Urinary bladder (tissue), 4 donors: ENCODE results near the gene WNT6. TPM values are rescaled to one million over a fixed set of nuclear protein-coding genes. Genes with fewer than 3 reads are reported as not detected.
A peak's percentile ranks its signal among the peaks of the same experiment; 100 is the strongest.

ENCODE experiments used
- DNase-seq: peaks from one replicate; pipeline ENCODE4 v3.0.0-alpha.2; 2015; ENCODE audit errors: extremely low spot score
- H3K27ac ChIP-seq: one replicate; pipeline ENCODE4 v1.5.1; 2013; ENCODE audit warnings: low read depth, mild to moderate bottlenecking, moderate library complexity
- H3K36me3 ChIP-seq: one replicate; pipeline ENCODE4 v1.6.1; 2013; ENCODE audit warnings: mild to moderate bottlenecking, moderate library complexity; ENCODE audit not compliant: insufficient read depth
- H3K4me1 ChIP-seq: one replicate; pipeline ENCODE4 v1.6.1; 2013; ENCODE audit warnings: mild to moderate bottlenecking, moderate library complexity; ENCODE audit not compliant: insufficient read depth
- H3K4me3 ChIP-seq: one replicate; pipeline ENCODE4 v1.5.1; 2013; ENCODE audit warnings: low read depth, low read length
- WGBS: extraction: QIAGEN DNeasy Blood & Tissue Kit; methylation state at CpG from one replicate; pipeline ENCODE4 v1.1.7; 2013; 5-methylcytosine and 5-hydroxymethylcytosine counted together
- polyA plus RNA-seq: library from polyadenylated mRNA; stranded (reverse); fragments of 200-250 nt; gene quantifications from one replicate; pipeline ENCODE4 v1.2.3, GENCODE V29; 2013
- total RNA-seq: library from RNA; depleted of rRNA; stranded (reverse); fragments of >200 nt; gene quantifications from one replicate; pipeline ENCODE4 v1.2.3, GENCODE V29; 2014
- donor health status: healthy with polysubstance abuse.
- donor health status: healthy.

Gene WNT6
- total RNA-seq (0.16 TPM), polyA plus RNA-seq (3.0 TPM)

GRCh38 chr2:218859556-218859987 lies at the start of gene WNT6:
WNT6 (plus strand) TSS chr2:218859805; CDS start chr2:218860038, 233 bp downstream.
- Histone ChIP-seq H3K4me3 (peak within 1 kb of the TSS; percentile 35), H3K27ac (no peak within 1 kb of the TSS), H3K4me1 (no peaks in the 10 kb centered on the region), H3K36me3 (no peaks in the 10 kb centered on the region)
- under 1% methylated on average over 62 of the region's 64 CpGs for WGBS
- no peak for DNase-seq

DNA sequence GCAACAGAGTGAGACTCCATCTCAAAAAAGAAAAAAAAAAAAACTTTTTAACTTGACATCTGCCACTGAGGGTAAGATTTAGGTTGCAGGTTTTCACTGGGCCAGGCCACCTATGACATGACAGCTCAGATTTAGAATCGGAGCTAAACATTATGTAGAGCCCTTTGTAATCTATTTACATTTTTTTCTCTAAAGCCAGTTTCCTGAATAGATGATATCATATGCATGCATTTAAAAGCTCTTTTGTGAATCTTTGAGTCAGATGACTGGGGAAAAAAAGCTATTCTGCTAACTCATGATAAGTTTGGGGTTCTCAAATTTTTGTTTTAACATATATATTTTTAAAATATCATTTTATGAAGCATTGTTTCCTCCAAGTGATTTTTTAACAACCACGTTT lies 49.3 kb upstream of the WNT6 start:
- H3K27ac ChIP-seq = no peak overlapping the region
- WGBS = 53% methylated on average over 2 of the region's 2 CpGs
- DNase-seq = no peak
- H3K4me1 ChIP-seq = no peaks in the 10 kb centered on the region
- no peak overlapping the region for H3K4me3 ChIP-seq
- H3K36me3 ChIP-seq = no peaks in the 10 kb centered on the region

DNA sequence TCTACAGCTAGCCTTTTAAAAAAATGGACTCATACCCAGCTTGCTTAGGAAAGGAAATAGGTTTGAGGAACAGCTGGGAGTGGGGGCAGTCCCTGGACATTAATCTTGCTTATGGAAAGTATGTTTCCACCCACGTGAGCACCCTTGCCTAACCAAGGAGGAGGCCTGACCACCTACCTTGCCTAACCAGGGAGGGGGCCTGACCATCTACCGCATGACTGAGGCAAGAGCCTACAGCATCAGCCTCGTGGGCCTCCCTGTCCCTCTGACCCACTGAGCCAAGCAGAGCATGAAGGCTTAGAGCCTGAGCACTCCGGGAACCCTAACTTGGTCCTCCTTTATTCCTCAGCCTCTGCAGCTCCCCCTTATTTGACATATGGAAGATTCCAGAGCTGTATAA lies 48.2 kb upstream of the WNT6 start:
- no peaks in the 10 kb centered on the region for H3K36me3 ChIP-seq
- DNase-seq = no peak
- WGBS = 69% methylated on average over 4 of the region's 4 CpGs
- H3K4me3 ChIP-seq = no peak overlapping the region
- H3K27ac ChIP-seq = no peak overlapping the region
- no peaks in the 10 kb centered on the region for H3K4me1 ChIP-seq

GRCh38 chr2:218812096-218812815 lies 47.3 kb upstream of the WNT6 start:
- Histone ChIP-seq H3K4me3 (no peak overlapping the region), H3K4me1 (no peaks in the 10 kb centered on the region), H3K36me3 (no peaks in the 10 kb centered on the region), H3K27ac (no peak overlapping the region)
- 95% methylated on average over 21 of the region's 21 CpGs for WGBS
- DNase-seq = no peak

GRCh38 chr2:218812861-218813260 lies 46.7 kb upstream of the WNT6 start:
- WGBS = 91% methylated on average over 5 of the region's 5 CpGs
- Histone ChIP-seq H3K4me1 (no peaks in the 10 kb centered on the region), H3K4me3 (no peak overlapping the region), H3K27ac (no peak overlapping the region), H3K36me3 (no peaks in the 10 kb centered on the region)
- no peak for DNase-seq

GRCh38 chr2:218813771-218814460 lies 45.7 kb upstream of the WNT6 start:
- DNase-seq = no peak
- Histone ChIP-seq H3K36me3 (no peaks in the 10 kb centered on the region), H3K4me3 (no peak overlapping the region), H3K27ac (no peak overlapping the region), H3K4me1 (no peaks in the 10 kb centered on the region)
- WGBS = 86% methylated on average over 11 of the region's 11 CpGs

DNA sequence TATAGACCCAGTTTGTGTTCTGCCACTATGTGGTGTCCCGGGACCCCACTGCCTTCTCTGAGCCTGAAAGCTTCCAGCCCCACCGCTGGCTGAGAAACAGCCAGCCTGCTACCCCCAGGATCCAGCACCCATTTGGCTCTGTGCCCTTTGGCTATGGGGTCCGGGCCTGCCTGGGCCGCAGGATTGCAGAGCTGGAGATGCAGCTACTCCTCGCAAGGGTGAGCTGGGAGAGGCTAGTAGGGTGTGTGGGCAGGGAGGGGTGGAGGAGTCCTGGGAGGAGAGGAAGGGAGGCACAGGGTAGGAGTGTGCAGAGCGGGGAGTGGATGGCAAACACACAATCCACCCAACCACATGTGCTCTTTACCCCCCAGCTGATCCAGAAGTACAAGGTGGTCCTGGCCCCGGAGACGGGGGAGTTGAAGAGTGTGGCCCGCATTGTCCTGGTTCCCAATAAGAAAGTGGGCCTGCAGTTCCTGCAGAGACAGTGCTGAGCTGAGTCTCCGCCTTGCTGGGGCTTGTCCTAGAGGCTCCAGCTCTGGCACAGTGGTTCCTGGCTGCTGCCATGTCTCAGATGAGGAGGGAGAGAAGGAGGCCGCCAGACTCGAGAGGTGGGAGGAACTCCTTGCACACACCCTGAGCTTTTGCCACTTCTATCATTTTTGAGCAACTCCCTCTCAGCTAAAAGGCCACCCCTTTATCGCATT lies 44.9 kb upstream of the WNT6 start:
- Histone ChIP-seq H3K36me3 (no peaks in the 10 kb centered on the region), H3K4me3 (no peak overlapping the region), H3K4me1 (no peaks in the 10 kb centered on the region), H3K27ac (no peak overlapping the region)
- DNase-seq = no peak
- WGBS = 93% methylated on average over 13 of the region's 13 CpGs

DNA sequence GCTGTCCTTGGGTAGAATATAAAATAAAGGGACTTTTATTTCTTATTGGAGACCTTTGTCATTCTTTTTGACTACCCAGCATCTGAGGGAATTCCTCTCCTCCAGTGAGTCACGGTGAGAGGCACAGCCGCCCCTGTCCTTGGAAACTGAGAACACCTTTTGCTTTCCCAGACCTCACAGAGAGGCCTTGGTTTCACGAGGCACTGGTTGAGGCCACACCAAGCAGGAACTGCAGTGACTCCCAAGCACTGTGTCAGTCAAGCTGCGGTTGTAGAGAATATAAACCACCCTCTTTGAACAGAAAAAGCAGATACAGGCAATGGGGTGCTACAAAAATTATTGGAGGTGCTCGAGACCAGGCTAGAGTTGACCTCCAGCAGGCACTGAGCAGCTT lies 44.4 kb upstream of the WNT6 start:
- H3K36me3 ChIP-seq = no peaks in the 10 kb centered on the region
- 79% methylated on average over 5 of the region's 5 CpGs for WGBS
- H3K4me3 ChIP-seq = no peak overlapping the region
- DNase-seq = no peak
- no peak overlapping the region for H3K27ac ChIP-seq
- no peaks in the 10 kb centered on the region for H3K4me1 ChIP-seq

- WGBS = 95% methylated on average over 4 of the region's 4 CpGs
- Histone ChIP-seq H3K27ac (no peak overlapping the region), H3K4me1 (no peaks in the 10 kb centered on the region), H3K36me3 (no peaks in the 10 kb centered on the region), H3K4me3 (no peak overlapping the region)
- DNase-seq = no peak
Observed at GRCh38 chr2:218815649-218816048, 44.0 kb upstream of the WNT6 start.

- no peak overlapping the region for H3K27ac ChIP-seq
- 87% methylated on average over 2 of the region's 2 CpGs for WGBS
Observed at GRCh38 chr2:218816561-218817011, 43.0 kb upstream of the WNT6 start.

DNA sequence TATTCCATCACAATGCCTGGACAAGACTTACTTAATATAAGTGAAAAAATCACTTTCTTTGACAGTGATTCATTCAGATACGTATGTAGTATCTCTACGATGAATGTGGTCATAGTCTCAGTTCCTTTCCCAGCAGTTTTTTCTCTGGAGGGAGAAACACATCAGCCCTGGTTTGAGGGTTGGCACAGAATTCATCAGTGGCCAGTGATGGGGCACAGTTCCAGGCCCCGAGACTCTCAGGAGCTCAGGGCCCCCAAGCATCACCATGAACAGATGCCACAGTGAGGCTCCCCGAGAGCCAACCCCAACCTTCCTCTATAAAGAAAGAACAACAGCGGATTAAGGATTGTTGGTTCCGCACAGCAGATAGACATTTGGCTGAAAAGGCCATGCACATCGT lies 40.5 kb upstream of the WNT6 start:
- Histone ChIP-seq H3K4me1 (no peaks in the 10 kb centered on the region), H3K36me3 (no peaks in the 10 kb centered on the region), H3K4me3 (no peak overlapping the region), H3K27ac (no peak overlapping the region)
- 88% methylated on average over 7 of the region's 7 CpGs for WGBS
- DNase-seq = no peak

More at GRCh38 chr2:218816561-218817011, 43.0 kb upstream of the WNT6 start:
- H3K4me1 ChIP-seq = no peaks in the 10 kb centered on the region
- no peak overlapping the region for H3K4me3 ChIP-seq
- no peak for DNase-seq
- H3K36me3 ChIP-seq = no peaks in the 10 kb centered on the region

DNA sequence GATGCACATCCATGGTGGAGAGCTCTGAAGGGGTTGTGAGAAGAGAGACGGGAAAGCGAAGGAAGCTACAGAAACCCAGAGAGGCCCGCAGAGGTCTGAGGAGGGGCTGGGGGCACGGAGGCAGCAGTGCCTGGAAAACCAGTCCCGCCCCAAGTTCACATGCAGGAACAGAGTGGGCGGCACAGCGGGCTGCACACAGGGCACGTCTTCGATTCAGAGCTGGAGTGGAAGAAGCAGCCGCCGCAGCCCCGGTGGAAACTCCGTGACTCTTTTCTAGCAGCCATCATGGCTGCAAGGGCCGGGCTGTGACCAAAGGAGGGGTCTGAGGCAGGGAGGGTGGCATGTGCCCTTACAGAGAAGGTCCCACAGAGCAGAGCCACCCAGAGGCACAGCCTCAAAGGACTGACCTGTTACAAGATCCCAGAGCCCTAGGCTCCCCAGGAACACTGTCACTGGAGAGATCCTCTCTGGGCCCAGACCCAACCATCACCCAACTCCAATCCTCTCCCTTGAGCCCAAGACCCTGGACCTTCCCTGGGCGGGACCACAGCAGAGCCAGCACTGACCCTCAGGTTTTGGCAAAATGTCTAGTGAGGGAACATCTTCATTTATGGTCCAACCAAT lies 38.7 kb upstream of the WNT6 start:
- H3K4me1 ChIP-seq = no peaks in the 10 kb centered on the region
- H3K4me3 ChIP-seq = no peak overlapping the region
- no peak for DNase-seq
- H3K27ac ChIP-seq = no peak overlapping the region
- H3K36me3 ChIP-seq = no peaks in the 10 kb centered on the region
- WGBS = 97% methylated on average over 15 of the region's 15 CpGs

DNA sequence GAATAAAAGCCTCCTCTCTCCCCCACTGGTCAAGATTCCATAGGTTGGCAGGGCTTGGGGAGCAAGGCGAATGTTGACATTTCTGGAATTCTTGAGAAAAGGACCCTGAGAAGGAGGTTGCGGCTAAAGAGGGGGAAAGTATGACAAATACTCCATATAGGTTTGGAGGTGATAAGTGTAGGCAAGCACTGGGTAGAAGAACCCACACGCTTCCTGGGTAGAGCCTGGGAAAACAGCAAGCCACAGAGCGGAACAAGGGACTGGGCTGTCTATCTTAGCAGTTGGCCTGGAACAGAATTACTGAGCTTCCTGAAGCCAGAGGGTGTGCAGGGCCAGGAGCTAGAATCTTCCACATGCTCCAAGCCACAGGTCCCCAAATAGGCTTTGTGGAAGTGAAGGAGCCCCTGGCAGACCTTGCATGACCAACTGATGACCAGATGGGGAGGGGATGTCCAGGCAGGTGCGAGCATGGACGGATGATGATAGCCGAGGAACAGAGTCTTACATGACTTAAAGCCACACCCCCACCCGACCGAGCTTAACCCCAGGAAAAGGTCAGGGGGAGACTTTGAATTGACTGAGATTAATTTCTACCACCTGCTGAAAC lies 37.9 kb upstream of the WNT6 start:
- 78% methylated on average over 9 of the region's 9 CpGs for WGBS
- Histone ChIP-seq H3K4me3 (no peak overlapping the region), H3K36me3 (no peaks in the 10 kb centered on the region), H3K27ac (no peak overlapping the region), H3K4me1 (no peaks in the 10 kb centered on the region)
- DNase-seq = no peak
